HCT116 (cell line): Measurements from ENCODE around the gene PDK1.

ENCODE experiments used
- CTCF ChIP-seq, 3 experiments: fragments of 200-600 bp in 1 of 3; sonication (generic) in 1 of 3; IDR thresholded peaks in 2 of 3; conservative IDR thresholded peaks in 1 of 3; 2 replicates each; pipeline ENCODE4 v1.5.1; 2012 to 2017; ENCODE audit warnings: low read depth in 2 of 3, low read length in 2 of 3, antibody characterized with exemption in 1 of 3, borderline replicate concordance in 1 of 3, control low read depth in 1 of 3, mild to moderate bottlenecking in 1 of 3, mixed read lengths in 1 of 3, mixed run types in 1 of 3, moderate library complexity in 1 of 3; ENCODE audit not compliant: insufficient read depth in 1 of 3
- REST ChIP-seq: IDR thresholded peaks from 2 replicates; pipeline ENCODE4 v1.6.1; 2012; ENCODE audit warnings: low read depth
- TF ChIP-seq, protein P1 (sequence below): IDR thresholded peaks from 2 replicates; pipeline ENCODE4 v1.6.1; 2011; ENCODE audit warnings: mild to moderate bottlenecking, low read length, moderate library complexity; ENCODE audit not compliant: insufficient replicate concordance; ENCODE audit errors: extremely low read depth

- no peak for TF ChIP-seq CTCF (IDR thresholded peaks at IDR 0.05 in 2 of 3, conservative IDR thresholded peaks at IDR 0.05 in 1 of 3; ENCODE audit: borderline replicate concordance in 1 of 3, insufficient read depth in 1 of 3, low read depth in 2 of 3, low read length in 2 of 3)
- TF ChIP-seq, protein P1, sequence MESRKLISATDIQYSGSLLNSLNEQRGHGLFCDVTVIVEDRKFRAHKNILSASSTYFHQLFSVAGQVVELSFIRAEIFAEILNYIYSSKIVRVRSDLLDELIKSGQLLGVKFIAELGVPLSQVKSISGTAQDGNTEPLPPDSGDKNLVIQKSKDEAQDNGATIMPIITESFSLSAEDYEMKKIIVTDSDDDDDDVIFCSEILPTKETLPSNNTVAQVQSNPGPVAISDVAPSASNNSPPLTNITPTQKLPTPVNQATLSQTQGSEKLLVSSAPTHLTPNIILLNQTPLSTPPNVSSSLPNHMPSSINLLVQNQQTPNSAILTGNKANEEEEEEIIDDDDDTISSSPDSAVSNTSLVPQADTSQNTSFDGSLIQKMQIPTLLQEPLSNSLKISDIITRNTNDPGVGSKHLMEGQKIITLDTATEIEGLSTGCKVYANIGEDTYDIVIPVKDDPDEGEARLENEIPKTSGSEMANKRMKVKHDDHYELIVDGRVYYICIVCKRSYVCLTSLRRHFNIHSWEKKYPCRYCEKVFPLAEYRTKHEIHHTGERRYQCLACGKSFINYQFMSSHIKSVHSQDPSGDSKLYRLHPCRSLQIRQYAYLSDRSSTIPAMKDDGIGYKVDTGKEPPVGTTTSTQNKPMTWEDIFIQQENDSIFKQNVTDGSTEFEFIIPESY, result no peak
- no peak for TF ChIP-seq REST
These were observed 22.2 kb upstream of the PDK1 start for GRCh38 chr2:172533687-172534086.
